ENCODE data around the gene PTPRD. TPM values are rescaled to one million over a fixed set of nuclear protein-coding genes. Genes with fewer than 3 reads are reported as not detected.

The PTPRD gene
- total RNA-seq, 1 donor: 11.5 TPM

- no peak for TF ChIP-seq CTCF (IDR thresholded peaks at IDR 0.05; ENCODE audit: insufficient read depth, low read length)
- H3K4me3 ChIP-seq (ENCODE audit: low read depth, low read length): no peak overlapping the region
- DNase-seq (ENCODE audit: low read depth): no peak
Measured at GRCh38 chr9:9905736-9906135, 707.1 kb downstream of the PTPRD start.

- DNase-seq (ENCODE audit: low read depth): no peak
- no peak for TF ChIP-seq CTCF (IDR thresholded peaks at IDR 0.05; ENCODE audit: insufficient read depth, low read length)
Measured at GRCh38 chr9:9904041-9904440, 708.8 kb downstream of the PTPRD start.

GRCh38 chr9:9901624-9902023 is 711.2 kb downstream of the PTPRD start:
- DNase-seq (ENCODE audit: low read depth): no peak
- no peak for TF ChIP-seq CTCF (IDR thresholded peaks at IDR 0.05; ENCODE audit: insufficient read depth, low read length)
- no peak overlapping the region for H3K4me3 ChIP-seq (ENCODE audit: low read depth, low read length)

More at GRCh38 chr9:9904041-9904440, 708.8 kb downstream of the PTPRD start:
- H3K4me3 ChIP-seq (ENCODE audit: low read depth, low read length): no peak overlapping the region

- H3K4me3 ChIP-seq (ENCODE audit: low read depth, low read length): no peak overlapping the region
- TF ChIP-seq CTCF (IDR thresholded peaks at IDR 0.05; ENCODE audit: insufficient read depth, low read length): no peak
- DNase-seq (ENCODE audit: low read depth): no peak
Measured at GRCh38 chr9:9893837-9894236, 719.0 kb downstream of the PTPRD start.

GRCh38 chr9:9892217-9892616 is 720.6 kb downstream of the PTPRD start:
- no peak overlapping the region for H3K4me3 ChIP-seq (ENCODE audit: low read depth, low read length)
- TF ChIP-seq CTCF (IDR thresholded peaks at IDR 0.05; ENCODE audit: insufficient read depth, low read length): no peak
- no peak for DNase-seq (ENCODE audit: low read depth)

- H3K4me3 ChIP-seq (ENCODE audit: low read depth, low read length): no peak overlapping the region
- TF ChIP-seq CTCF (IDR thresholded peaks at IDR 0.05; ENCODE audit: insufficient read depth, low read length): no peak
- no peak for DNase-seq (ENCODE audit: low read depth)
Measured at GRCh38 chr9:9881692-9882091, 731.1 kb downstream of the PTPRD start.

GRCh38 chr9:9874270-9874669 is 738.5 kb downstream of the PTPRD start:
- no peak for TF ChIP-seq CTCF (IDR thresholded peaks at IDR 0.05; ENCODE audit: insufficient read depth, low read length)
- no peak for DNase-seq (ENCODE audit: low read depth)
- no peak overlapping the region for H3K4me3 ChIP-seq (ENCODE audit: low read depth, low read length)
